Right kidney (tissue), 1 donor: ENCODE measurements around the gene PSMD2.

Source experiments
- DNase-seq: peaks from one replicate; pipeline ENCODE4 v3.0.0-alpha.2; 2016

The PSMD2 gene

DNA sequence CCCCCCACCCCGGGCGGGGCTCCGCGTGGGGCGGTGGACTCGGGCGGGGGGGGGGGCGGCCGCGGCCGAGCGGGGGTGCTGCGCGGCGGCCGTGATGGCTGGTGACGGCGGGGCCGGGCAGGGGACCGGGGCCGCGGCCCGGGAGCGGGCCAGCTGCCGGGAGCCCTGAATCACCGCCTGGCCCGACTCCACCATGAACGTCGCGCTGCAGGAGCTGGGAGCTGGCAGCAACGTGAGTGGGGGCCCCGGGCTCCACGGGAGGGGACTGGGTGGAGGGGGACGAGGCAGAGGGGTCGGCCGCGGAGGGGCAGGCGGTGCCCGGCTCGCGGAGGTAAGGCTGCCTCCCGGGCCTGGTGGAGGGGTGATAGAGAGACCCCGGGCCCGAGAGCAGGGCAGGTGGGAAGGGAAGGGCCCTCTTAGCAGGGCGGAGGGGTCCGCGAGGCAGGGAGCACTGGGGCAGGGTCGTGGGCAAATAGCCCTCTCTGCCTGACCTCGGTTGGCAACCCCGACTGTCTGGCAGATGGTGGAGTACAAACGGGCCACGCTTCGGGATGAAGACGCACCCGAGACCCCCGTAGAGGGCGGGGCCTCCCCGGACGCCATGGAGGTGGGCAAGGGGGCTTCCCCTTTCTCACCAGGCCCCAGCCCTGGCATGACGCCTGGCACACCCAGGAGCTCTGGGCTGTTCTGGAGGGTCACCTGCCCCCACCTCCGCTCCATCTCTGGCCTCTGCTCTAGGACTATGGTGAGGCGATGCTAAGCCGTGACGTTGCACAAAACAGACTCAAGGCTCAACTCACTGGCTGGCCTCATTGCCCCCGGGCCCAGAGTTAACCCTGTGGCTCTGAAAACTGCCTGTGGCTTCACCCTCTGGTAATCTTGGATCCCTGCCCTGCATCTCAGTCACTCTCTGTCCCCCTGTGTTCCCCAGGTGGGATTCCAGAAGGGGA lies 22.8 kb upstream of the PSMD2 start, which contains the start of gene ECE2:
TSS of gene ECE2 (plus strand) at position 62 of the 950 bp plus-strand sequence. CDS start at position 194, 132 bp downstream.
- no peak for DNase-seq

DNA sequence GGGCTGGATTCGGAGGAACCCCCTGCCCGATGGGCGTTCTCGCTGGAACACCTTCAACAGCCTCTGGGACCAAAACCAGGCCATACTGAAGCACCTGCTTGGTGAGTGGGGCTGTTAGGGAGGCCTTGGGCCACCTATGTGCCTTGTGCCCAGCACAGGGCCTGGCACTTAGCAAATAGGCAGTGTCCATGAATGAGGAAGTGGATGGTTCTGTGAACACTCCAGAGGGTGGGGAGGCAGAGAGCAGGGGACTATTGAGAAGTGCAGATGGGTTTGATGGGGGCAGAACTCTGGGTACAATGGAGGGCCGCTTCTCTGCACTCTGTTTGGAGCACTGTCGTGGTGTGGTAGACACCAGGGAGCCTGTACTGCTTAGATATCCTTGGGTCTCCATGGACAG lies 21.7 kb upstream of the PSMD2 start:
- DNase-seq: no peak

DNA sequence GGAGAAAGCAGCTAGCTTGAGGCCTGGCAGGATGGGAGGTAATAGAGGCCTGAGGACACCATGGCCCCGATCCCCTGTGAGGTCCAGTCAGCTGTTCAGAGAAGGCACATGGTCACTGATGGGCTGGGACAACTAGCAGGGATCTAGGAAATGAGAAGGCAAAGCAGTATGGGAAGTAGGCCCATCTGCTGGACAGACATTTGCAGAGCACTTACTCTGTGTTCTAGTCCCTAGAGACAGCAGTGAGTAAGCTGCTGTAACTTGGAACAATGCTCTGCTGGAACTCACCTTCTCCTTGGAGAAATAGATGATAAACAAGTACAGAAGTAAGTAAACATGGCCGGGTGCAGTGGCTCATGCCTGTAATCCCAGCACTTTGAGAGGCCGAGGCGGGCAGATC lies 16.1 kb upstream of the PSMD2 start:
- no peak for DNase-seq

DNA sequence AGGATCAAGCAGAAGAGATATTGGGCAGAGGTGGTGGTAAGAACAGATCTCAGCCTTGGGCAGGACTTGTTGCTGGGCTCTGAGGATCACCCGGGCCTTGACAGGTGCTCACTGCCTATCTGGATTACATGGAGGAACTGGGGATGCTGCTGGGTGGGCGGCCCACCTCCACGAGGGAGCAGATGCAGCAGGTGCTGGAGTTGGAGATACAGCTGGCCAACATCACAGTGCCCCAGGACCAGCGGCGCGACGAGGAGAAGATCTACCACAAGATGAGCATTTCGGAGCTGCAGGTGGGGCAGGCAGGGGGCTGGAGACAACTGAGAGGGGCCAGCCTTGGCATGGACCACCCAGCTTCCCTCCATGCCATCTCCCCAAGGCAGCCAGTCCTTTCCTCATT lies 15.4 kb upstream of the PSMD2 start:
- no peak for DNase-seq

DNA sequence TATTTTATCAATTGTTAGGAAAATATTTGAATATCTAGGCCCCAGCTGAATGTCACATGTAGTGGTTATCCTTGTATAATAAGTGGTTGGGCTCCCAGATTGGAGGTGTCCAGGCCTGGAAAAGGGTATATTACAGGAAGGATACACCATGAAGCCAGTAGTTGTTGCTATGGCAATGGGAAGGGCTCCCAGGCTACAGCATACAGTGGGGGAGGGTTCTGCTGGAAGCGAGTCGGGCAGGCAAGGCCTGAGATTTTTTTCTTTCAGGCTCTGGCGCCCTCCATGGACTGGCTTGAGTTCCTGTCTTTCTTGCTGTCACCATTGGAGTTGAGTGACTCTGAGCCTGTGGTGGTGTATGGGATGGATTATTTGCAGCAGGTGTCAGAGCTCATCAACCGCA lies 14.3 kb upstream of the PSMD2 start:
- no peak for DNase-seq

DNA sequence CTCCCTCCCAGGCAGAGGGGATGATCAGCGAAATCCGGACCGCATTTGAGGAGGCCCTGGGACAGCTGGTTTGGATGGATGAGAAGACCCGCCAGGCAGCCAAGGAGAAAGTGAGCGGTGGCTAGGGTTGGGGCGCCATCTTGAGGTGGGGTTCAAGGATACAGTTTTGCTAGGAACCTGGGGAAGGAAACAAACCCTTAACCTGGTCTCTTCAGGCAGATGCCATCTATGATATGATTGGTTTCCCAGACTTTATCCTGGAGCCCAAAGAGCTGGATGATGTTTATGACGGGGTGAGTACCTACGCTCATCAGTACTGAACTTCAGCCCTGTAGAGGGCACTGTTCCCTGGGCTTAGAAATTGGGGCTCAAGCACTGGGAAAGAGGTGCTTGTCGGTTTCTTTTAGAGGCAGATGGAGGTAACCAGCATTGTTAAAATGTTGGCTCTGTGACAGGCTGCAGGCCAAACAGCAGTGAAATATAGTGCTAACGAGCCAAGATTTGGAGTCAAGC lies 9.6 kb upstream of the PSMD2 start:
- no peak for DNase-seq

DNA sequence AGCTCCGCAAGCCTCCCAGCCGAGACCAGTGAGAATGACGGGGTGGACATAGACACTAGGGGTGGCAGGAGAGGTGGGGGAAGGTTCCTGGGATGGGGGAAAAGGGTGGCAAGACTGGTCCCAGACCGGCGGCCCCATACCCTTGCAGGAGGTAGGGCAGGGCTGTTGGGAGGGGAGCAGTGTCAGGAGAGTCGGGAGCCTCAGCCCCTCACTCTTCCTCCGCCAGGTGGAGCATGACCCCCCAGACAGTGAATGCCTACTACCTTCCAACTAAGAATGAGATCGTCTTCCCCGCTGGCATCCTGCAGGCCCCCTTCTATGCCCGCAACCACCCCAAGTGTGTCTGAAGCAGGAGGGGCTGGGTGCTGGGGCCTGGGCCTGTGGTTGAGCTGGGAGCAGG lies 8.7 kb upstream of the PSMD2 start:
- no peak for DNase-seq

DNA sequence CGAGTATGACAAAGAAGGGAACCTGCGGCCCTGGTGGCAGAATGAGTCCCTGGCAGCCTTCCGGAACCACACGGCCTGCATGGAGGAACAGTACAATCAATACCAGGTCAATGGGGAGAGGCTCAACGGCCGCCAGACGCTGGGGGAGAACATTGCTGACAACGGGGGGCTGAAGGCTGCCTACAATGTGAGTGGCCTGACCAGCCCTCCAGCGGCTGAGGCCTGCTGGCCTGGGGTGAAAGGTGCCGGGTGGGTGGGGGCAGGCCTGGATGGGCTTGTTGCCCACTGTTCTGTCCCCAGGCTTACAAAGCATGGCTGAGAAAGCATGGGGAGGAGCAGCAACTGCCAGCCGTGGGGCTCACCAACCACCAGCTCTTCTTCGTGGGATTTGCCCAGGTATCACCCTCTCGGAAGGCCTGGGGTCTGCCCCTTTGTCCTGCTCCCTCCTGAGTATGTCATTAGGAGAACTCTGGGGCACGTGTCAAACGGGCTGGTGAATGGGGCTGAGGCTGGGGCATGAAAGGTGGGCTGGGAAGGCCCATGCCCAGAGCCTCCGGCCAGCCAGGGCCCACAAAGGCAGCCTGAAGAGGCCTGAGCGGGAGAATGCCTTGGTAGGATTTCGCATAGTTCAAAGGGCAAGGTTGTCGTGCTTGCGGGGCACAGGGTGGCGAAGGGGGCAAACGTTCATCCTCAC lies 7.8 kb upstream of the PSMD2 start:
- no peak for DNase-seq

DNA sequence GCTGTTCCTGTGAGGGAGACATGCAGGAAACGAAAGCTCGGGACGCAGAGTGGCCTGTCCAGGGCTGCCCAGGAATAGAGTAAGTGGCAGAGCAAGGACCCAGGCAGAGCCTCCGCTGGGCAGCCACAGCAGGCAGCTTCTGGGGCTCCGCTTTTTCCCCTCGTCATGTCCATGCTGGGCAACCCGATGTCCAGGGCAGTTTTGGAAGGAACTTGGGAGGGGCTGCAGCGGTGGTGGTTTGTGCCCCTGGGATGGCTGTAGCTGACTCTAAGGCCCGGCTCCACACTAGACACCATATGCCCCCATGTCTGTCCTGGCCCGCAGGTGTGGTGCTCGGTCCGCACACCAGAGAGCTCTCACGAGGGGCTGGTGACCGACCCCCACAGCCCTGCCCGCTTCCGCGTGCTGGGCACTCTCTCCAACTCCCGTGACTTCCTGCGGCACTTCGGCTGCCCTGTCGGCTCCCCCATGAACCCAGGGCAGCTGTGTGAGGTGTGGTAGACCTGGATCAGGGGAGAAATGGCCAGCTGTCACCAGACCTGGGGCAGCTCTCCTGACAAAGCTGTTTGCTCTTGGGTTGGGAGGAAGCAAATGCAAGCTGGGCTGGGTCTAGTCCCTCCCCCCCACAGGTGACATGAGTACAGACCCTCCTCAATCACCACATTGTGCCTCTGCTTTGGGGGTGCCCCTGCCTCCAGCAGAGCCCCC lies 7.1 kb upstream of the PSMD2 start:
- no peak for DNase-seq

DNA sequence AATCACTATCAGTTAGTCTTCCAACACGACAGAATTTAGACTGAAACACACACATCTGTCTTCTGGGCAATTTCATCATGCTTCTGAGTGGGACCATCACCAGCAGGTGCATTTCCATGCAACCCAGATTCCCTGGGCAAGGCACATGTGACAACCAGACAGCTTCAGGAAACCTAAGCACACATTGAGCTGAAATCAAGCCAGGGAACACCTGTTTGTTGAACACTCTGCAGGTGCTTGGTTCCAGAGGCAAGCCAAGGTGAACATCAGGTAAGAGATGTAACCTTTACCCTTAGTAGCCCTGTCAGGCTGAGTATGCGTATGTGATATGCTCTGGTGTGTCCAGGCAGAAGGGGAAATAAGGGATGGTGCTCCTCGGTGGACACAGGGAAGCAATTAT lies 3.3 kb upstream of the PSMD2 start:
- DNase-seq: no peak

DNA sequence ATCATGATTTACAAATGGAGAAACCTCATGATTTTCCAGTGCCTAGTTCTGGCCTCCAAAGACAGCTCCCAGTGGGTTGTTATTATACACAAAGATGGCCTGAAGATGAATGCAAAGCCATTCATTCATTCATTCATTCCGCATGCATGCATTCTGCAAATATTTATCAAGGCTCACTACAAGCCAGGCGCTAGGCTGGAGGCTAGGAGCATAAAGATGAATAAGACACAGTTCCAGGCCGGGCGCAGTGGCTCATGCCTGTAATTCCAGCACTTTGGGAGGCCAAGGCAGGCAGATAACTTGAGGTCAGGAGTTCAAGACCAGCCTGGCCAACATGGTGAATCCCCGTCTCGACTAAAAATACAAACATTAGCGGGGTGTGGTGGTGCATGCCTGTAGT lies 2.4 kb upstream of the PSMD2 start:
- DNase-seq: no peak

DNA sequence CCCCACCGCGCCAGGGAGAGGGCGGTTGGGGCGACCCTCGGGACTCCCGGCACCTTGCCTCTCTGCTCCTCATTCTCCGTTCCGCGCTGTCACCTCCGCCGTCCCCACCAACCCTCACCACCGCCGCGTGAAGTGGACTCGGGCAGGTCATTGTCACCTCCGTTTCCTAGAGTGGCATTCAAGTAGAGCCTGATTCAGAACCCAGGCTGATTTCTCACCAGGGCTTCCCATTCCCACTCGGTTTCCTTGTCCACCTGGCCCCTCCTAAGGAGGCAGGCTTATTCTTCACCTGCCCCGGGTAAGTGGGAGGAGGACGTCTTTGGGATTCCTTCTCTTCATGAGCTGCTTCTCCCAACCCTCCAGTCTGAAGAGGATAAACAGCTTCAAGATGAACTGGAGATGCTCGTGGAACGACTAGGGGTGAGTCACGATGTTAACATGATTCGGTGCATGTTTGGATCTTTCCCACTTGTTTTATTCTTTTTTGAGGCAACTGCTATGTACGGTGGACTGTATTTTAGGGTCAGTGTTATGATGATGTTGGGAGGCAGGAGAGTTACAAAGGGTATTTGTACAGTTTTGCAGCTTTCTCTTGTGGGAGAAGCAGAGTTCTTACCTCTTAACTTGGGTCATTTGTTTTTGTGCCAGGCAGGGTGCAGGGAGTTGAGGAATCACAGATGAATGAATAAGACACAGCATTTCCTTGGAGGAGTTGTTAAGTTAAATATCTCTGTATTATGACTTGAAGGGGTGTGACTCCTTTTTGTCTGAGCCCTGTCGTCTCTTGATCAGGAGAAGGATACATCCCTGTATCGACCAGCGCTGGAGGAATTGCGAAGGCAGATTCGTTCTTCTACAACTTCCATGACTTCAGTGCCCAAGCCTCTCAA lies 692 bp downstream of the PSMD2 start:
- DNase-seq: no peak

DNA sequence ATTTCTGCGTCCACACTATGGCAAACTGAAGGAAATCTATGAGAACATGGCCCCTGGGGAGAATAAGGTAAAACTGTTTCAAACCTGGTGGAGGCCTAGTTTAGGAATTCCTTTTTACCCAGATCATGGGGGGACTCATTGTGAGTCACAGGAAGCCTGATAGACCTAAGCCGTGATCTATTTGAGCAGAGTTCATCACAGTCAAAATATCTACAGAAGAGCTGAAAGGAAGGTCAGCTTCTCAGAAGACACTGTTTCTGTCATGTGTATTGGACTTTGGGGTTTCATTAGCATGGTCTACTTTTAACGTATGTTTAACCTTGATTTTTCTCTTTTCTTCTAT lies 1.3 kb downstream of the PSMD2 start:
- no peak for DNase-seq

DNA sequence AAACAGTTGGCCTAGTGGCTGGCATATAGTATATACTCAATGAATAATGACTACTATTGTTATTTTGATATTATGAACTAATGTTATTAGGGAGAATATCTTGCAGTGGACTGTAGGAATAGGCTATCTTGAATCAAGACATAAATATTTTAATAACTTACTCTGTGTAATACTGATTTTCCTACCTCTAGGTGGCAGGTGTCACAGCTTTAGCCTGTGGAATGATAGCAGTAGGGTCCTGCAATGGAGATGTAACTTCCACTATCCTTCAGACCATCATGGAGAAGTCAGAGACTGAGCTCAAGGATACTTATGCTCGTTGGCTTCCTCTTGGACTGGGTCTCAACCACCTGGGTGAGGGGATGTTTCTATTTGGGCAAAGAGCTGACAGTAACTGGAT lies 6.5 kb downstream of the PSMD2 start:
- no peak for DNase-seq

DNA sequence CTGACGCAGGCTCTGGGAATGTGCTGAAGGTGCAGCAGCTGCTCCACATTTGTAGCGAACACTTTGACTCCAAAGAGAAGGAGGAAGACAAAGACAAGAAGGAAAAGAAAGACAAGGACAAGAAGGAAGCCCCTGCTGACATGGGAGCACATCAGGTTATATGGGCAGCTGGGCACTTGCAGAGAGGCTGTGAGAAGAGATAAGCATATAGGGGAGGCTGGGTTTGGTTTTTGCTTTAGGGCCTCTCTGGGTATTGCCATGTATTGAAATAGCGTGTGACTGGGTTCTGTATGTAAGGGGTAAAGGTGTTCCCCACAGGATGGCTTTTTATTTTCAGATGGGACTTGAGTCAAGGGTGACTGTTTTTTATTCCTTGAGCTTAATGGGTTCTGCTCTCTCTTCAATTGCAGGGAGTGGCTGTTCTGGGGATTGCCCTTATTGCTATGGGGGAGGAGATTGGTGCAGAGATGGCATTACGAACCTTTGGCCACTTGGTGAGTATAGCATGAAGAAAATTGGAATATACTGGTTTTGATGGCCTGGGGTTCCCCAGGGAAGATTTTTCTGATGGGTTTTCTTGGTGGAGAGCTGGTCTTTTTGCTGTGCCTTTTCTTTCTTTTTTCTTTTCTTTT lies 7.4 kb downstream of the PSMD2 start:
- DNase-seq: no peak

DNA sequence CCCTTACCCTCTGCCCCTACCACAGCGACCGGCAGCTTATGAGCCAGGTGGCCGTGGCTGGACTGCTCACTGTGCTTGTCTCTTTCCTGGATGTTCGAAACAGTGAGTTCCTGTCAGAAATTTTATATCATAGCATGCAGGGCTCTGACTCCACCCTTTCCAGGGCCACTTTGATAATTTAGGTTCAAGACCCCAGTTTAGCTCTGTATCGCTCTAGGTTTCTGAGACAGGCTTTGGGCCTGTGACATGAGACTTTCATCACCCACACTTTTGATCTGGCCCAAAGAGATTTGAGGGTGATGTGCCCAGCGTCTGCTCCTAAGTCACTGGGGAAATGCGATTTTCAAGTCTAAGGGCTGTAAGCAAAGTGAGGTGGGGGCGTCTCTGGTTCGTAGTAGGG lies 8.9 kb downstream of the PSMD2 start:
- no peak for DNase-seq

DNA sequence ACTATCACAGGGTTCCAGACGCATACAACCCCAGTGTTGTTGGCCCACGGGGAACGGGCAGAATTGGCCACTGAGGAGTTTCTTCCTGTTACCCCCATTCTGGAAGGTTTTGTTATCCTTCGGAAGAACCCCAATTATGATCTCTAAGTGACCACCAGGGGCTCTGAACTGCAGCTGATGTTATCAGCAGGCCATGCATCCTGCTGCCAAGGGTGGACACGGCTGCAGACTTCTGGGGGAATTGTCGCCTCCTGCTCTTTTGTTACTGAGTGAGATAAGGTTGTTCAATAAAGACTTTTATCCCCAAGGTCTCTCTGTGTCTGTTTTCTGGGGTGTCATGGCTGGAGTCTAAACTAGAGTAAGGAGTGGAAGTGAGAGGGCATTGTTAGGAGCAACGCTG lies 9.7 kb downstream of the PSMD2 start:
- DNase-seq: no peak

DNA sequence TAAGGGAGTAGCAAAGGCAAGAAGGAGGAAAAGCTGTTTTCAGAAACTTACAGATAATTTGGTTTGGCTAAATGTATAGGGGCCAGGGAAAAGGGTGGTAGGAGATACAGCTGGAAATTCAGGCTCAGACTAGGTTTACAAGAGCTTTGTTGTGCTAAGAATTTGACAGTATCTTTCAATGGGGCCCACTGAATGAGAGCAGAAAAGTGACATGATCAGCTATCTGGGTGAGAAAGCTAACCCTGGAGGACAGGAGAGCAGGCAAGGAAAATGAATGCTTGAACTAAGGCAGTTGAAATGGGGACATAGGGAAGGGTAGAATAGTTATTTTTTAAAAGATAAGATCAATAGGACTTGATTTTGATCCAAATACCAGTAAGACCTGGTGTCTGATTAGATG lies 12.6 kb downstream of the PSMD2 start:
- DNase-seq: no peak

DNA sequence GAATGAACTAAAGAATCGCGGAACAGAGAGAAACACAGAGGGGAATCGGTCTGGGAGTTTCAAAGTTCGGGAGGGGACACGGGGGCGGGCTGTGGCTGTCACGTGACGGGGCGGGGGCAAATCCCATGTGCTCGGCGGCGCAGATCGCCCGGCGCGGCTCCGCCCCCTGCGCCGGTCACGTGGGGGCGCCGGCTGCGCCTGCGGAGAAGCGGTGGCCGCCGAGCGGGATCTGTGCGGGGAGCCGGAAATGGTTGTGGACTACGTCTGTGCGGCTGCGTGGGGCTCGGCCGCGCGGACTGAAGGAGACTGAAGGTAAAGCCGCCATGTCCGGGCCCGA lies 15.3 kb downstream of the PSMD2 start, which contains the start of gene EIF4G1:
TSS of gene EIF4G1 (plus strand) at position 244 of the 337 bp plus-strand sequence. CDS start 1,191 bp downstream, outside the sequence.
- peak; percentile 78 for DNase-seq

DNA sequence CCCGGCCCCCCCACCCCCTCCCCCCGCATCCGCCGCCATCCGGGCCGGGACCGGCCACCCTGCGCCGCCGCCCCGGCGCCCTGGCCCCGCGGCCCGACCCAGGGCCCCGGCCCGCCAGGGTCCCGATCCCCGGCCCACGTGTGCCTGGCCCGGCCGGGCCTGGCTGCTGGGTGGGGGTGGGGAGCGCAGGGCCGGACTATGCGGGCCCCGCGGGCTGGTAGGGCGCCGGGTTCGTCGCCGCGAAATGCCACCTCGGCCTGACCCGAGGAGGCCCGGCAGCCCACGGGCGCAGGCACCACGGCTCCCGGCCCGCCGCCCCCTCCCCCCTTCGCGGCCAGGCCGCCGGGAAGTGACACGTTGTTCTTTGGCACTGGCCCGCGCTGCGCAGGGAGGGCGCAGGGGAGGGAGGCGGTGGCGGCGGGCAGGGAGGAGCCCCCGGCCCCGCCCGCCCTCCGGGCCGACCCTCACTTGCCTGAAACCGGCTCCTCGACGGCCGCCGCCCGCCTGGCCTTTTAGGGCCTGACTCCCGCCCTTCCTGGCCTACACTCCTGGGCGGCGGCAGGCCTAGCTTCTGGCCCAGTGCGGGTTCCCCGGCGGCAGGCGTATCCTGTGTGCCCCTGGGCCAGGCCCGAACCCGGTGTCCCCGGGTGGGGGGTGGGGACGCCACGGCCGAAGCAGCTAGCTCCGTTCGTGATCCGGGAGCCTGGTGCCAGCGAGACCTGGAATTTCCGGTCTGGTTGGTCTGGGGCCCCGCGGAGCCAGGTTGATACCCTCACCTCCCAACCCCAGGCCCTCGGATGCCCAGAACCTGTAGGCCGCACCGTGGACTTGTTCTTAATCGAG lies 15.9 kb downstream of the PSMD2 start:
- DNase-seq: peak; percentile 73

DNA sequence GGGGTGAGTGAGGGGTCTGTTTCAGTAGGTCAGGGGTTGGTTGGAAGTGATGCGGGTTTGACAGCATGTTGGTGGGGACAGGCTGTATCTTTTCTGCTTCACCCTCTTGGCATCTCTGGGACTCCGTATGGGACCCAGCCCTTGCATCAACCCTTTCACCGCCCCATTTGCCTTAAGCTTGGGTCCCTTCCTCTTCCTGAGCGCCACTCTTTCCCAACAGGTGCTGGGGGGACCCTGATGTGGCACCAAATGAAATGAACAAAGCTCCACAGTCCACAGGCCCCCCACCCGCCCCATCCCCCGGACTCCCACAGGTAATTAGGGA lies 16.5 kb downstream of the PSMD2 start:
- no peak for DNase-seq
